Muscle of arm (tissue), 14 donors: ENCODE data around the gene ZSWIM1. TPM values are rescaled to one million over a fixed set of nuclear protein-coding genes. Genes with fewer than 3 reads are reported as not detected.

Source experiments
- DNase-seq: peaks from one replicate; pipeline ENCODE4 v3.0.0-alpha.2; 2013
- long read RNA-seq, 11 donors: transcript quantifications; one replicate each; lab custom pipeline, GENCODE V29; 2026
- polyA plus RNA-seq, 12 donors: library from polyadenylated mRNA; unstranded; fragments of 120-200 nt; gene quantifications; one replicate each; pipeline ENCODE4 v1.2.1, GENCODE V29; 2013; ENCODE audit not compliant: insufficient read length in 12 of 12

ZSWIM1 gene
- 10 to 100 TPM in 6 of 12 donors, 1 to 10 TPM in 5, not detected in 1; 5.0 to 14.3 (median 10.2) TPM for polyA plus RNA-seq
- long read RNA-seq, donor 1, partial matches to known transcripts, result 0 of 3 reads
- long read RNA-seq, donor 1, other reads (novel, unspliced or antisense), result 0 of 3 reads
- long read RNA-seq, donor 2, partial matches to known transcripts, result 0 of 34 reads
- long read RNA-seq, donor 2, other reads (novel, unspliced or antisense), result 34 of 34 reads
- long read RNA-seq, donor 3, result 0 reads
- long read RNA-seq, donor 4, partial matches to known transcripts, result 13 of 13 reads
- long read RNA-seq, donor 4, other reads (novel, unspliced or antisense), result 0 of 13 reads
- long read RNA-seq, donor 5, partial matches to known transcripts, result 56 of 56 reads
- long read RNA-seq, donor 5, other reads (novel, unspliced or antisense), result 0 of 56 reads
- long read RNA-seq, donor 6, result 0 reads
- long read RNA-seq, donor 7, result 0 reads
- long read RNA-seq, donor 8, partial matches to known transcripts, result 34 of 34 reads
- long read RNA-seq, donor 8, other reads (novel, unspliced or antisense), result 0 of 34 reads
- long read RNA-seq, donor 9, partial matches to known transcripts, result 21 of 21 reads
- long read RNA-seq, donor 9, other reads (novel, unspliced or antisense), result 0 of 21 reads
- long read RNA-seq, donor 10, result 0 reads
- long read RNA-seq, donor 11, partial matches to known transcripts, result 0 of 3 reads
- long read RNA-seq, donor 11, other reads (novel, unspliced or antisense), result 0 of 3 reads

- peak; percentile 100 for DNase-seq
Measured at GRCh38 chr20:45880988-45881788, at the start of gene ZSWIM1. Gene ZSWIM1 (plus strand): TSS chr20:45881227. CDS start chr20:45882593, 1,366 bp downstream.

GRCh38 chr20:45832619-45833018 lies 48.4 kb upstream of the ZSWIM1 start:
- no peak for DNase-seq

- DNase-seq, result peak; percentile 73
Measured at GRCh38 chr20:45833030-45833882, 47.8 kb upstream of the ZSWIM1 start, which contains the start of gene SNX21. Gene SNX21 (plus strand): TSS chr20:45833799. CDS start chr20:45833920, 121 bp downstream.

GRCh38 chr20:45833883-45834796 lies 46.9 kb upstream of the ZSWIM1 start:
- peak; percentile 83 for DNase-seq

DNA sequence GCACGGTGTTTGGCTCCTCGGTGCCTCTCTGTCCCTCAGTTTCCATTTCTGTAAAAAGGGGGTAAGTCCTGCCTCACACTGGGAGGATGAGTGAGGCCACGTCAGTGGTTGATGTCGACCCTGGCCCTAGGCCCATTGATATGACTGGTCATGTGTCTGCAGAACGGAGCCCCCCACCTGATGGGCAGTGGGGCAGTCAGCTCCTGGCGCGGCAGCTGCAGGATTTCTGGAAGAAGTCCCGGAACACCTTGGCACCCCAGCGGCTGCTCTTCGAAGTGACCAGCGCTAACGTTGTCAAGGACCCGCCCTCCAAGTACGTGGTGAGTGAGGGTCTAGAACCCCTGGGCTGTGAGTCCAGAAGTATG lies 46.2 kb upstream of the ZSWIM1 start:
- DNase-seq, result no peak

DNA sequence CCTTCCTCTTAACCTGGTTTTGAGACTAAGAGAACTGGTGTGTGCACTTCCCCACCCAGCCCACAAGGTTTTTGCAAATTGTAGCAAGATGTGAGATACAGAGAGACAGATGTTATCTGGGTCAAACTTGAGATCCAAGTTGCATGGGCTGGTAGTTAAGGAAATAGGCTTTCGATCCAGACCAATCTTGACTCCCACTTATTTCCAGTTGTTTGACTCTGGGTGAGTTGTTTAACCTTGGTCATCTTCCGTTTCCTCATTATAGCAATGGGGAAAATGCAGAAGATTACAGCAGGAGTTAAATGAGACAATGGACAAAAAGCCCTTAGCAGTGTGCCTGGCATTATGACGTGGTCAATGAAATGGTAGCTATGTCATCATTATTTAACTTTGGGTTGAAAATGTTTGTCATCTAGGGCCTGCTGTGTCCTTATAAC lies 45.7 kb upstream of the ZSWIM1 start:
- DNase-seq, result no peak

GRCh38 chr20:45835825-45836224 lies 45.2 kb upstream of the ZSWIM1 start:
- DNase-seq, result no peak

- no peak for DNase-seq
Measured at GRCh38 chr20:45836841-45837240, 44.2 kb upstream of the ZSWIM1 start.

- no peak for DNase-seq
Measured at GRCh38 chr20:45840700-45841198, 40.3 kb upstream of the ZSWIM1 start.

- no peak for DNase-seq
Measured at GRCh38 chr20:45841407-45842129, 39.5 kb upstream of the ZSWIM1 start.

- DNase-seq, result no peak
Measured at GRCh38 chr20:45842169-45842812, 38.7 kb upstream of the ZSWIM1 start.

- DNase-seq, result no peak
Measured at GRCh38 chr20:45843506-45843905, 37.5 kb upstream of the ZSWIM1 start.

GRCh38 chr20:45845452-45845851 lies 35.6 kb upstream of the ZSWIM1 start:
- no peak for DNase-seq

GRCh38 chr20:45848421-45848820 lies 32.6 kb upstream of the ZSWIM1 start:
- no peak for DNase-seq

- DNase-seq, result no peak
Measured at GRCh38 chr20:45848969-45849582, 32.0 kb upstream of the ZSWIM1 start.

DNA sequence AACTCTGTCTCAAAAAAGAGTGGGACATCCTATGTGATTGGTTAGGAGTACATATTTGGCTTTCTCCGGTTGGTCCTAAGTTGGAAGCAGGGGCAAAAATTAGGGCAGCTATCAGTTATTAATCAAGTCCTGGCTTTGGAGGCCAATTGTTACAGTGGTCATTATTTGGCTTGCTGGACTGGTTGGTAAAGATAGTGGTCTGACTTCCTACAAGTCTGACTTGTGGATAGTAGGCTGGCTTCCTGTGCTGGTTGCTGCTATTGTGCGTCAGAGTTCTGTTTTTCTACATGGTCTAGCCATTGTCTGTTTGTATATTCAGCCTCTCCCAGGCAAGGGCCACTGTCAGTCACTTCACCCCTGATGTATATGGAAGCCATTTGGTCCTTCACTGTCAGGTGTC lies 30.8 kb upstream of the ZSWIM1 start:
- DNase-seq, result no peak

- DNase-seq, result no peak
Measured at GRCh38 chr20:45850926-45851325, 30.1 kb upstream of the ZSWIM1 start.

GRCh38 chr20:45851501-45851900 lies 29.5 kb upstream of the ZSWIM1 start:
- DNase-seq, result no peak
